ENCODE results near the gene RAC3. TPM values are rescaled to one million over a fixed set of nuclear protein-coding genes. Genes with fewer than 3 reads are reported as not detected.

Gene RAC3
- total RNA-seq, 1 experiment from 2014 or later, result 9.3 TPM

DNA sequence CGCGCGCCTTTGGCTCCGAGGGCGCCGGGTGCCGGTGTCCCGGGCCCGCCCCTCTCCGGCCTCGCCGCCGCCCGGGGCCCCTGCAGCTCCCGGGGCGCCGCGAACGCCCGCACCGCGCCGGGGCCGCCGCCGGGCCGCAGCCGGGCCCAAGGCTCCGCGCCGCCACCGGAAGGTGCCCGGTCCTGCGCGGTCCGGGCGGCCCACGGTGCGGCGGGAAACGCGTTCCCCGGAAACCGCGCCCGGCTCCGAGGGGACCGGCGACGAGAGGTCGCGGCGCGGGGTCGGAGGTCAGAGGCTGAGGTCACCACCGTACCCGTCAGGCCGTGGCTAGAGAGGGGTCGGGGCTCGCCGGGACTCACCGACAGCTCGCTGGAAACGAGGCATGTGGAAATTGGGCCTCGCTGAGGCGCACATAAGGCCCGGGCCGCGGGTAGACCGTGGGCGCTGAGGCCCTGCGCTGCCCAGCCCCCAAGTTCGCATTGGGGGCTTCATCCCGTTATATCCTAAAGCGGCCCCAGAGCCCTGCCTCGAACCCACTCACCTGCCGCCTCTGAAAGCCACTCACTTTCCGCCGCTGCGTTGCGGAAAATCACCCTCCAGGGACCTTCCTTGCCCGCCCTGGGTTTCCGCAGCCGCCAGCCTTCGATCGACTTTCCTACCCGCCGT, 34.3 kb downstream of the RAC3 start, which contains the start of gene DUS1L:
Gene DUS1L (minus strand): TSS at position 167 of the 666 bp plus-strand sequence. CDS start 745 bp downstream, outside the sequence.
- DNase-seq, result peak; percentile 71
- CTCF ChIA-PET, result interaction anchor here (0.6 kb wide), 1 partner anchor 178 kb away, joined by 3 read pairs; no protein-coding TSS in a partner anchor
- peaks cover 35% of the 10 kb centered on the region for H3K36me3 Mint-ChIP-seq (ENCODE audit: insufficient read depth, unreplicated experiment)
- BruUV-seq (replicated peaks), result no TSS peak
- H3K4me3 Mint-ChIP-seq (ENCODE audit: low read depth, unreplicated experiment), result peak within 1 kb of the TSS; percentile 74
- H3K27ac Mint-ChIP-seq (ENCODE audit: unreplicated experiment), result peak within 1 kb of the TSS; percentile 56
- TF ChIP-seq, protein P1, sequence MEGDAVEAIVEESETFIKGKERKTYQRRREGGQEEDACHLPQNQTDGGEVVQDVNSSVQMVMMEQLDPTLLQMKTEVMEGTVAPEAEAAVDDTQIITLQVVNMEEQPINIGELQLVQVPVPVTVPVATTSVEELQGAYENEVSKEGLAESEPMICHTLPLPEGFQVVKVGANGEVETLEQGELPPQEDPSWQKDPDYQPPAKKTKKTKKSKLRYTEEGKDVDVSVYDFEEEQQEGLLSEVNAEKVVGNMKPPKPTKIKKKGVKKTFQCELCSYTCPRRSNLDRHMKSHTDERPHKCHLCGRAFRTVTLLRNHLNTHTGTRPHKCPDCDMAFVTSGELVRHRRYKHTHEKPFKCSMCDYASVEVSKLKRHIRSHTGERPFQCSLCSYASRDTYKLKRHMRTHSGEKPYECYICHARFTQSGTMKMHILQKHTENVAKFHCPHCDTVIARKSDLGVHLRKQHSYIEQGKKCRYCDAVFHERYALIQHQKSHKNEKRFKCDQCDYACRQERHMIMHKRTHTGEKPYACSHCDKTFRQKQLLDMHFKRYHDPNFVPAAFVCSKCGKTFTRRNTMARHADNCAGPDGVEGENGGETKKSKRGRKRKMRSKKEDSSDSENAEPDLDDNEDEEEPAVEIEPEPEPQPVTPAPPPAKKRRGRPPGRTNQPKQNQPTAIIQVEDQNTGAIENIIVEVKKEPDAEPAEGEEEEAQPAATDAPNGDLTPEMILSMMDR (IDR thresholded peaks at IDR 0.05; ENCODE audit: unreplicated experiment), result no peak
- H3K4me1 Mint-ChIP-seq (ENCODE audit: low read depth, unreplicated experiment), result no peaks in the 10 kb centered on the region
- no peaks in the 10 kb centered on the region for H3K27me3 Mint-ChIP-seq (ENCODE audit: unreplicated experiment)
- intact Hi-C loops (cut with micrococcal nuclease; ENCODE audit: unreplicated experiment), result no loop called here
- H3K9me3 Mint-ChIP-seq (ENCODE audit: low read depth, unreplicated experiment), result no peaks in the 10 kb centered on the region

- H3K36me3 Mint-ChIP-seq (ENCODE audit: insufficient read depth, unreplicated experiment), result peaks cover 20% of the 10 kb centered on the region
- CTCF ChIA-PET, result no interaction called here
- intact Hi-C loops (cut with micrococcal nuclease; ENCODE audit: unreplicated experiment), result no loop called here
- H3K9me3 Mint-ChIP-seq (ENCODE audit: low read depth, unreplicated experiment), result no peaks in the 10 kb centered on the region
- no TSS peak for BruUV-seq (replicated peaks)
- no peak overlapping the region for H3K27ac Mint-ChIP-seq (ENCODE audit: unreplicated experiment)
- H3K27me3 Mint-ChIP-seq (ENCODE audit: unreplicated experiment), result no peaks in the 10 kb centered on the region
- no peak overlapping the region for H3K4me3 Mint-ChIP-seq (ENCODE audit: low read depth, unreplicated experiment)
- TF ChIP-seq, protein P1 (IDR thresholded peaks at IDR 0.05; ENCODE audit: unreplicated experiment), result no peak
- no peak for DNase-seq
- no peaks in the 10 kb centered on the region for H3K4me1 Mint-ChIP-seq (ENCODE audit: low read depth, unreplicated experiment)
Measured at GRCh38 chr17:82070611-82071010, 39.1 kb downstream of the RAC3 start.

- H3K9me3 Mint-ChIP-seq (ENCODE audit: low read depth, unreplicated experiment), result no peaks in the 10 kb centered on the region
- no peaks in the 10 kb centered on the region for H3K4me1 Mint-ChIP-seq (ENCODE audit: low read depth, unreplicated experiment)
- no peak overlapping the region for H3K4me3 Mint-ChIP-seq (ENCODE audit: low read depth, unreplicated experiment)
- no peak overlapping the region for H3K27ac Mint-ChIP-seq (ENCODE audit: unreplicated experiment)
- H3K36me3 Mint-ChIP-seq (ENCODE audit: insufficient read depth, unreplicated experiment), result peaks cover 30% of the 10 kb centered on the region
- CTCF ChIA-PET, result interaction anchor here (0.7 kb wide), 1 partner anchor 33 kb away, joined by 3 read pairs; no protein-coding TSS in a partner anchor
- DNase-seq, result no peak
- intact Hi-C loops (cut with micrococcal nuclease; ENCODE audit: unreplicated experiment), result no loop called here
- H3K27me3 Mint-ChIP-seq (ENCODE audit: unreplicated experiment), result no peaks in the 10 kb centered on the region
- TF ChIP-seq, protein P1 (IDR thresholded peaks at IDR 0.05; ENCODE audit: unreplicated experiment), result no peak
- BruUV-seq (replicated peaks), result no TSS peak
Measured at GRCh38 chr17:82072827-82073226, 41.3 kb downstream of the RAC3 start.

- no peaks in the 10 kb centered on the region for H3K9me3 Mint-ChIP-seq (ENCODE audit: low read depth, unreplicated experiment)
- TF ChIP-seq, protein P1 (IDR thresholded peaks at IDR 0.05; ENCODE audit: unreplicated experiment), result no peak
- H3K4me3 Mint-ChIP-seq (ENCODE audit: low read depth, unreplicated experiment), result no peak overlapping the region
- no peak for DNase-seq
- H3K4me1 Mint-ChIP-seq (ENCODE audit: low read depth, unreplicated experiment), result no peaks in the 10 kb centered on the region
- no peaks in the 10 kb centered on the region for H3K27me3 Mint-ChIP-seq (ENCODE audit: unreplicated experiment)
- H3K36me3 Mint-ChIP-seq (ENCODE audit: insufficient read depth, unreplicated experiment), result peaks cover 36% of the 10 kb centered on the region
- no peak overlapping the region for H3K27ac Mint-ChIP-seq (ENCODE audit: unreplicated experiment)
- CTCF ChIA-PET, result interaction anchor here (0.6 to 0.7 kb wide), 2 partner anchors 17 to 33 kb away, joined by 3 to 4 read pairs; no protein-coding TSS in a partner anchor
- intact Hi-C loops (cut with micrococcal nuclease; ENCODE audit: unreplicated experiment), result no loop called here
- no TSS peak for BruUV-seq (replicated peaks)
Measured at GRCh38 chr17:82073446-82073845, 42.0 kb downstream of the RAC3 start.

Measured in Calu3 (cell line).